ENCODE results near the gene TSHZ2. TPM values are rescaled to one million over a fixed set of nuclear protein-coding genes. Genes with fewer than 3 reads are reported as not detected.

The TSHZ2 gene
- total RNA-seq, 1 experiment from 2014 or later = 0.07 TPM

GRCh38 chr20:53038299-53038698, 66.1 kb downstream of the TSHZ2 start:
- intact Hi-C loops (cut with micrococcal nuclease) = no loop called here
- Histone ChIP-seq H3K4me2 (ENCODE audit: low read length) (no peak overlapping the region), H3K27me3 (ENCODE audit: insufficient read depth, low read length) (no peaks in the 10 kb centered on the region), H2AFZ (ENCODE audit: low read depth, low read length, poor library complexity, severe bottlenecking) (no peak overlapping the region), H3K9me3 (ENCODE audit: control insufficient read depth in 1 of 2, insufficient read depth in 1 of 2, low read depth in 1 of 2, low read length in 2 of 2) (no peaks in the 10 kb centered on the region), H3K4me1 (ENCODE audit: control insufficient read depth in 1 of 2, insufficient read depth in 2 of 2, low read length in 2 of 2) (no peaks in the 10 kb centered on the region), H3K9ac (ENCODE audit: low read length) (no peak overlapping the region), H3K79me2 (ENCODE audit: insufficient read depth, low read length) (no peaks in the 10 kb centered on the region), H3K9me2 (ENCODE audit: insufficient read depth) (no peaks in the 10 kb centered on the region), H3K36me3 (ENCODE audit: control insufficient read depth in 1 of 2, insufficient read depth in 2 of 2, low read length in 2 of 2) (no peaks in the 10 kb centered on the region), H4K20me1 (ENCODE audit: insufficient read depth) (no peaks in the 10 kb centered on the region), H3K27ac (ENCODE audit: low read depth, low read length) (no peak overlapping the region), H3K4me3 (replicated peaks in 1 of 2; ENCODE audit: low read depth in 1 of 2, low read length in 2 of 2) (no peak overlapping the region)
- POLR2A ChIA-PET = no interaction called here
- RAD21 ChIA-PET (ENCODE audit: low non-redundant PET in 1 of 2, low total read pairs in 2 of 2, uncharacterized antibody in 2 of 2, unreplicated experiment in 2 of 2) = no interaction called here
- BruUV-seq (replicated peaks) = no TSS peak
- ATAC-seq (no peak), DNase-seq (ENCODE audit: low read depth, low spot score) (no peak)
- TF ChIP-seq ZFX (IDR thresholded peaks at IDR 0.05) (no peak), ATF3 (IDR thresholded peaks at IDR 0.05) (no peak), REST (IDR thresholded peaks at IDR 0.05; ENCODE audit: low read depth) (no peak), ZNF274 (IDR thresholded peaks at IDR 0.05; ENCODE audit: low read depth, low read length) (no peak), FOSL1 (IDR thresholded peaks at IDR 0.05; ENCODE audit: low read depth) (no peak), EZH2 (IDR thresholded peaks at IDR 0.05) (no peak), RAD21 (IDR thresholded peaks at IDR 0.05; ENCODE audit: low read depth) (no peak), CEBPB (IDR thresholded peaks at IDR 0.05; ENCODE audit: low read depth) (no peak), YY1 (IDR thresholded peaks at IDR 0.05; ENCODE audit: extremely low read depth, insufficient replicate concordance, low read depth, low read length) (no peak), SRF (IDR thresholded peaks at IDR 0.05; ENCODE audit: low read depth) (no peak), CTCF (IDR thresholded peaks at IDR 0.05 in 2 of 3, conservative IDR thresholded peaks at IDR 0.05 in 1 of 3; ENCODE audit: borderline replicate concordance in 1 of 3, insufficient read depth in 1 of 3, low read depth in 2 of 3, low read length in 2 of 3) (no peak)
- CTCF ChIA-PET = no interaction called here

All from HCT116 (cell line).